Stomach smooth muscle (tissue), 2 donors: Measurements from ENCODE around the gene ANO2.

Experiments
- H3K27ac ChIP-seq: one replicate; pipeline ENCODE4 v1.7.0; 2013; ENCODE audit warnings: mild to moderate bottlenecking, low read length, inconsistent platforms
- H3K27me3 ChIP-seq, 2 donors: one replicate each; pipeline ENCODE4 v1.7.0; 2013; ENCODE audit warnings: low read length in 2 of 2; ENCODE audit not compliant: insufficient read depth in 2 of 2, control insufficient read depth in 1 of 2
- H3K36me3 ChIP-seq, 2 donors: one replicate each; pipeline ENCODE4 v1.7.0; 2013; ENCODE audit warnings: low read length in 2 of 2; ENCODE audit not compliant: control insufficient read depth in 2 of 2, insufficient read depth in 2 of 2
- H3K4me1 ChIP-seq: one replicate; pipeline ENCODE4 v1.7.0; 2013; ENCODE audit warnings: low read length; ENCODE audit not compliant: control insufficient read depth, insufficient read depth
- H3K4me3 ChIP-seq, 2 donors: one replicate each; pipeline ENCODE4 v1.7.0; 2013; ENCODE audit warnings: low read length in 2 of 2
- H3K9ac ChIP-seq, 2 donors: one replicate each; pipeline ENCODE4 v1.7.0; 2013; ENCODE audit warnings: low read length in 2 of 2, mild to moderate bottlenecking in 1 of 2
- H3K9me3 ChIP-seq, 2 donors: one replicate each; pipeline ENCODE4 v1.7.0; 2013; ENCODE audit warnings: low read length in 2 of 2; ENCODE audit not compliant: control insufficient read depth in 2 of 2
- donor health status: healthy.
- donor health status: Pancreatic carcinoma.

Gene ANO2

DNA sequence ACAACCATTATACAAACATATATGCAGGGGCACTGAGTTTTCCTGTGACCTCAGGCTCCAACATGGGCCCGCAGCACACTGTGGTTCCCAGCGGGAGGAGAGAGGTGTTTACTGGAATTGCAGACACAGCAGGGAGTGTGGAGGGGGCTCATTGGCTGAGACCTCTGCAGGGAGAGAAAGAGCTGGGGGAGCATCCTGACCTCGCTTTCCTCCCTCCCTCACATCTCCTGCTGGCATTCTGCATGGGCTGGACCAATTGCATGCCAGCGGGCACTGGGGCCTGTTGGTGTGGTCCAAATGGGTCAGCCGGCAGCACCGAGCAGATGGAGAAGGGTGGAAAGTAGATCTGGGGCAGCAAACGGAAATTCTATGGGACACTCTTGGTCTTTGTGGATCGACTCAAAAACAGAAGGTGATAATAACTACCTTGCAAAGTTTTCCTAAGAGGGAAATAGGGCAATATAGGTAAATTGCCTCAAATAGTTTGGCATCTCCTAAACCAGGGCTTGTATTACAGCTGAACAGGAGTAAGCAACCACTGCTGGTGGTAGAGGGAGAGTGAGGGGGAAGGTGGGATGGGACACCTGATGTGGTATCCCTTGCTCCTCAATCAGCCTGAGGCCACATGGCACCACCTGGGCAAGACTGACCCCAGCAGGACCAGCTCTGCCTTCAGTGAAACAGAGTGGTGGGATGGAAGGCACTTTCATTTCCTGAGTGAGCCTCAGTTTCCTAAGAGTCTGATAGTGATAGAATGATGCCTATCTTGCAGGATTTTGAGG lies 426.3 kb downstream of the ANO2 start:
- Histone ChIP-seq H3K9me3 (no peaks in the 10 kb centered on the region), H3K36me3 (no peaks in the 10 kb centered on the region), H3K4me3 (no peak overlapping the region), H3K4me1 (no peaks in the 10 kb centered on the region), H3K27ac (no peak overlapping the region), H3K9ac (no peak overlapping the region), H3K27me3 (peaks cover 0 to 2% of the 10 kb centered on the region in 2 donors)

DNA sequence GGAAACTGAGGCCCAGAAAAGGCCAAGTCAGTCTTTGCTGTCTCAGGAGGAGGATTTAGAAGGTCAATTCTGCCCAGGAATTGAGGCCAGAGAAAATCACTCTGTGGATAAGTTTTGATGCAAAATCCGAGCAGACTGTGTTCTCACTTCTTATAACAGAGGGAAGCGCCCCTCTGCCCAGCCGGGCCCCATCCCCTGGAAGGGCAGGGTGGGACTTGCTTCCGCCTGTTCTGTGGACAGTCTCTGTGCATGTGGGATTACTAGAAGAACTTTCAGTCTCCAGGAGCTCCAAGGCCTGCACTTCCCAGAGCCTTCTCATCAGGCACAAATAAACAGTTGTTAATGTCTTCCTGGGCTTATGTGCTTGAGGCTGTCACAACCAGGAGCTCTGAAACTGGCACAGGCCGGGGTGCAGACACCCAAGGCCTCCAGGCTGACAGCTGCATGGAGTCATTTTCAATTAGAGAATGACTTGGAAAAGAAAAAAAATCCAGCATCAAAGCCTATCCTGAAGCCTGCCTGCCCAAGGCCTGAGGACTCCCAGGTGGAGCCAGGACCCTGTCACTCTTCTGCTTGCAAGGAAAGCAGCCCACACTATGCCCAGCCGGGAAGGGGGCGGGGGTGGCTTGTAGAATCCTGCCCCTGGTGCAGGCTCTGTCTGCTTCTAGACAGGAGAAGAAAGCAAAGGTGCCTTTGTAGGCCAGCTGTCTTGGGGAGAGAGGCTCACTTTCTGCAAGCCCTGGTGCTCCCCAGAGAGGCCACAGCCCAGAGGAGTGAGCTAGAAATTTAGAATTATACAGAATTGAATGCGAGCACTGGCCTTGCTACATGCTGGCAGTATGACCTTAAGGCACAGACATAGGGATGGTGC lies 428.5 kb downstream of the ANO2 start:
- H3K27me3 ChIP-seq = peaks cover 2 to 3% of the 10 kb centered on the region in 2 donors
- no peaks in the 10 kb centered on the region for H3K9me3 ChIP-seq
- no peak overlapping the region for H3K9ac ChIP-seq
- H3K4me1 ChIP-seq = peaks cover 11% of the 10 kb centered on the region
- no peaks in the 10 kb centered on the region for H3K36me3 ChIP-seq
- no peak overlapping the region for H3K27ac ChIP-seq
- no peak overlapping the region for H3K4me3 ChIP-seq

DNA sequence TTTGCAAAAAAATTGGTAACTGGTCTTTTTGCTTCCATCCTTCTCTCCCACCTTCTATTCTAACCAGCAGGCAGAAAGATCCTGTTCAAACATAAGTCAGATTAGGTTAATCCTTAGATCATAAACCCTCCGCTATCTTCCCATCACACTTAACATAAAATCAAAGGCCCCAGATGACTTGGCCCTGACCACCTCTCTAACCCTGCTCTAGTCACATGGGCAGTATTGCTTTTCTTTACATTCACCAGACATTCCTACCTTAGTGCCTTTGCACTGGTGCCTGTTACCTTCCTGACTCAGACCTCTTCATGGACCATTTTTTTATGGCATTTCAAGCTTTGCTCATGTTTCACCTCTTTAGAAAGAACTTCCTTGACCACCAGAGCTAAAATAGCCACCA lies 429.6 kb downstream of the ANO2 start:
- Histone ChIP-seq H3K4me3 (no peak overlapping the region), H3K9ac (no peak overlapping the region), H3K27me3 (peaks cover 5 to 7% of the 10 kb centered on the region in 2 donors), H3K9me3 (no peaks in the 10 kb centered on the region), H3K4me1 (peaks cover 15% of the 10 kb centered on the region), H3K27ac (no peak overlapping the region), H3K36me3 (no peaks in the 10 kb centered on the region)

DNA sequence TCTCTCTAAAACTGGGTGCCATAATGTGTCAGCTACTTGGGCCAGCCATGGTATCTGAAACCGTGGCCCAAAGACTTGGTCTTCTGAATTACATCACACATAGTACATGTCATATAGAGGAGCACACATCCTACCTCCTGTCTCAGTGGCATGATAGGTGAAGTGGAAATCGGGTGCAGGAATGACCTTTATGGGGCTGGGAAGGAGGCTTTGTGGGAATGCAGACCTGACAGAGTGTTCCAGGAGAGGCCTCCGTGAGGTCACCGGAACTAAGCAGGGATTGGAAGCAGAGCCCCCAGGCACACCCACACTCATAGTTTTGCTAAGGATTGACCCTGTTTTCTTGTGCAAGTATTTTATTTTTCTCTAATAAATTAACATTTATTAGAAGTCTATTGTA lies 430.5 kb downstream of the ANO2 start:
- no peaks in the 10 kb centered on the region for H3K9me3 ChIP-seq
- H3K27ac ChIP-seq = no peak overlapping the region
- peaks cover 15% of the 10 kb centered on the region for H3K4me1 ChIP-seq
- H3K27me3 ChIP-seq = peaks cover 5 to 14% of the 10 kb centered on the region in 2 donors
- no peaks in the 10 kb centered on the region for H3K36me3 ChIP-seq
- H3K4me3 ChIP-seq = no peak overlapping the region
- H3K9ac ChIP-seq = no peak overlapping the region

DNA sequence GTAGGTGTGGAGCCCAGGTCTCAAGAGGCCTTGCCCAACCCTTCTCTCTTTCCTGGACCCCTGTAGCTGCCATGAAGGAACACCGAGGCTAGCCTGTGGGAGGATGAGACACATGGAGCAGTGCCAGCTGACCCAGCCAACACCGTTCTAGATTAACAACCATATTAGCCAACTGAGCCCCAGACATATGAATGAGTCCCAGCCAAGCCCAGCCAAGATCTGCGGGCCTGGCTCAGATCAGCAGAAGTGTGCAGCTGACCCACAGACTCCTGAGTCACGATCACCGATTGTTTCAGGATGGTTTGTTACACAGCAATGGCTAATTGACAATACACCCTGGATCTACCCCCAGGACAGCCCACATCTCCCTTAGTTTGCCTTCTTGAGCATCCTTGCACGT lies 431.0 kb downstream of the ANO2 start:
- Histone ChIP-seq H3K27me3 (peaks cover 5 to 14% of the 10 kb centered on the region in 2 donors), H3K27ac (no peak overlapping the region), H3K9ac (no peak overlapping the region), H3K9me3 (no peaks in the 10 kb centered on the region), H3K4me3 (no peak overlapping the region), H3K4me1 (peaks cover 15% of the 10 kb centered on the region), H3K36me3 (no peaks in the 10 kb centered on the region)

DNA sequence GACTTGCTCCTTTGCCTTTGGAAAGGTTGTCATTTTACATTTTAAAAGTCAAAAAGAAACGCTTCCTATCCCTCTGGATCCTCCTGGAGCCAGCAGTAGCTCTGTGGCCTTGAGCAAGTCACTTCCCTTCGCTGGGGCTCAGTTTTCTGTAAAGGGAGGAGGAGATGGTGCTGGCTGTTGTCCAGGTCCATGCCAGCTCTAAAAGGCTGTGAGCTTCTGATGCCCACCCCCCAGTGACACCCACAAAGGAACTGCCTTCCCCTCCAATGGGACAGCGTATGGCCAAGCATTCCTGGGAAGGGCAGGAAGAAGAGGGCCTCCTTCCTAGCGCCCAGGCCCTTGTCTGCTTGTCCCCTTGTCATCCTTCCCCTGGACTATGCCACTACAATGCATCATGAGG lies 431.7 kb downstream of the ANO2 start:
- H3K9ac ChIP-seq = no peak overlapping the region
- no peak overlapping the region for H3K4me3 ChIP-seq

More for the DNA sequence above, 431.7 kb downstream of the ANO2 start:
- Histone ChIP-seq H3K9me3 (no peaks in the 10 kb centered on the region), H3K27ac (no peak overlapping the region), H3K36me3 (no peaks in the 10 kb centered on the region), H3K4me1 (peaks cover 15% of the 10 kb centered on the region), H3K27me3 (peaks cover 5 to 14% of the 10 kb centered on the region in 2 donors)
